WI38 (cell line): Measurements from ENCODE around the gene ATP2A3.

Experiments
- H3K4me3 ChIP-seq: 2 replicates; pipeline ENCODE4 v1.5.1; 2011; ENCODE audit warnings: low read depth, mild to moderate bottlenecking, control low read depth, low read length
- CTCF ChIP-seq: IDR thresholded peaks from 2 replicates; pipeline ENCODE4 v1.5.1; 2012; ENCODE audit warnings: low read depth, mild to moderate bottlenecking, control low read depth, low read length

Gene ATP2A3

DNA sequence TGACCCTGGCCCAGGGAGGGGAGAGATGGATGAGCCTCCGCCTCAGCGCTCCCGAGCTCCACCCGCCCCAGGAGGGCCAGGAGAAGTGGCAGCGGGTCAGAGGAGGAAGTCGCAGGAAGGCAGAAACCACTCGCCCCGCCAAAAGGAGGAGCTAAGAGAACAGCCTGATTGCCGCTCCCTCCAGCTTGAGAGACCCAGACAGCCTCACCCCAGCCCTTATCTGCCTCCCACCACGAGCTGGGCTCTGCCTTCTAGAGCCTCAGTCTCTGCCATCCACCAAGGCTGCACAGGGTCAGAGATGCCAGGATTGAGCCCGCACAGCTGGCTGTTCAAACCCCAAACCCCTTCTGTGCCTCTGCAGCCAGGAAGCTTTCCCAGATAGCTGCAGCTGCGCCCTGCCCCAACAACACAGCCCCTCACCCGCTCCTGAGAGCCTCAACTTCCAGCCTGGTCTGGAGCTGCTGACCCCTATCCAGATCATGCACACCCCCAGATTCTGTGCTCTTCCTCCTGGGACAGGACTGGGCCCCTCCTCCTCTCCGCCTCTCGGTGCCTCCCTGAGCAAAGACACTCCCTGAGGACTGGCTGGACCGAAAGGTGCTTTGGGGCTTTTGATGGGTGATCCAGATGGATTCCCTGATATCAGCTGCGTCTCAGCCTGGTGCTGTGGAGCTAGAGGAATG, 1.0 kb upstream of the ATP2A3 start:
- peak overlapping the region; percentile 54; the same call in 1 of the 2 replicates for H3K4me3 ChIP-seq

GRCh38 chr17:3963237-3964201, 718 bp downstream of the ATP2A3 start:
- no peak overlapping the region for H3K4me3 ChIP-seq
- no peak for TF ChIP-seq CTCF

More for the DNA sequence above, 1.0 kb upstream of the ATP2A3 start:
- TF ChIP-seq CTCF = no peak

DNA sequence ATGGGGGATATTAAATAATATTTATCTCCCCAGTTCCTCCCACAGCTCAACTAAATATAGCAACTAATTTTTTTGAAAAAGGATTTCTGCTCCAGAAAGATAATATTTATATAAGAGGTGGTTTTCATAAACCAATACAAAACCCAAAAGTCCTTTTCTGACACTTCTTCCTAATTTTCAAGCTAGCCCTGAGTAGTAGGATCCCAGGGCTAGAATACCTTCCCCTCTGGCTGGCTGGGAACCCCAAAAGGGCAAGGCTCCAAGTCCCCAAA, 1.3 kb downstream of the ATP2A3 start:
- H3K4me3 ChIP-seq = no peak overlapping the region
- TF ChIP-seq CTCF = no peak

DNA sequence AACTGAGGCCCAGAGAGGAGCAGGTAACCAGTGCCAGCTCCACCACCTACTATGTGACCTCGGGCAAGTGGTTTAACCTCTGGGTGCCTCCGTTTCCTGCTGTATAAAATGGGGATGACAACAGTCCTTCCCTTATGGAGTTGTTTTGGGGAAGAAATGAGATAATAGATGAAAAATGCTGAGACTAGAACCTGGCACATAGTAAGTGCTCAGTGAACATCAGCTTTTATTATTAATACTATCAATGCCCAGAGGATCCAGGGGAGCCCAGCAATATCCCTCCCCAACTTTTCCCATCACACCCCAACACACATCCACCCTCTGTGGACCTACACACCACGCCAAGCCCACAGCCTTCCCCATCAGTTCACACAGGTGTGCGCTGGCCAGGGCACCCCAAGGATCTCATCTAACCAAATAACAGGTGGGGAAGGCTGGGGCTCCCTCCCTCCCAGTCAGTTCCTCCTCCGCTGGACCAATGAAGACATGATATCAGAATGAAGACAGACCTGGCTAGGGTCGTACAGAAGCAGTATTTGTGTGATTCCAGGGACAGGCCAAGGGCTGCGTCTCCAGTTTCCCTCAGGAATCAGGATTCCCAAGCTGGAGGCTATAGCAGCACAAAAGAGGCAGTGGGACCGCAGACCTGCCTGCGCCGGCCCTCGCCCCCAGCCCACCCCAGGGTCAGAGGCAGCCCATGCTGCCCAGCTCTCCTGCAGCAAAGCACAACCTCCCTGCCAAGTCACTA, 1.8 kb downstream of the ATP2A3 start:
- no peak for TF ChIP-seq CTCF
- no peak overlapping the region for H3K4me3 ChIP-seq

GRCh38 chr17:3961564-3962047, 2.6 kb downstream of the ATP2A3 start:
- no peak for TF ChIP-seq CTCF
- no peak overlapping the region for H3K4me3 ChIP-seq

GRCh38 chr17:3960764-3961163, 3.5 kb downstream of the ATP2A3 start:
- H3K4me3 ChIP-seq = no peak overlapping the region

More at GRCh38 chr17:3960764-3961163, 3.5 kb downstream of the ATP2A3 start:
- no peak for TF ChIP-seq CTCF
